GM18907 (cell line): Measurements from ENCODE around the gene CYP4F22.
"Not testable (repeated sequence)": the region's sequence is repeated elsewhere in the genome, so short reads cannot be mapped to it uniquely, and the experiment has no call there.

ENCODE experiments used
- ATAC-seq: cut with Tn5 transposase; IDR thresholded peaks from one replicate; pipeline ENCODE4 v1.9.1; 2021; ENCODE audit warnings: mild to moderate bottlenecking, moderate library complexity; ENCODE audit not compliant: unreplicated experiment

Gene CYP4F22

GRCh38 chr19:15488489-15489226 is 19.7 kb upstream of the CYP4F22 start:
- no peak for ATAC-seq

GRCh38 chr19:15495151-15495550 is 13.2 kb upstream of the CYP4F22 start:
- ATAC-seq = no peak

DNA sequence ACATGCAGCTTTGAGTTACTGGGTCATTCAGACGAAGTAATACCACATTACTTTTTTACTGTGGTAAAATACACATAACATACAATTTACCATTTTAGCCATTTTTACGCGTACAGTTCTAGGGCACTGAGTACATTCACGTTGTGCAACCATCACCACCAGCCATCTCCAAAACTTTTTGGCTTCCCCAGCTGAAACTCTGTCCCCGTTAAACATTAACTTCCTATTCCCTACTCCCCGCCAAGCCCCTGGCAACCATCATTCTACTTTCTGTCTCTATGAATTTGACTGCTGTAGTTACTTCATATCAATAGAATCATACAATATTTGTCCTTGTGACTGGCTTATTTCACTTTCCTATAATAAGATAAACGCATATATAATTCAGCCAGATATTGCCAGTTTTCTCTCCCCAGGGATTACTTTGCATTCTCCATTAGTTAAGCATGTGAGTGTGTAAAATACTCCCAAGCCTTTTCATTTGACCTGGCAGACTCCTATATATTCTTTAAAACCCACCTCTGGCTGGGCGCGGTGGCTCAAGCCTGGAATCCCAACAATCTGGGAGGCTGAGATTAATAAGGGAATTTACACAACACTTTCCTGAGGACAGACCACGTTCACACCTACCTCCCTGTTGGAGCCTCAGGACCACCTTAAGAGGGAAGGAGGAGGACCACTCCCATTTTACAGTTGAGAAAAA is 10.0 kb upstream of the CYP4F22 start:
- ATAC-seq = no peak

DNA sequence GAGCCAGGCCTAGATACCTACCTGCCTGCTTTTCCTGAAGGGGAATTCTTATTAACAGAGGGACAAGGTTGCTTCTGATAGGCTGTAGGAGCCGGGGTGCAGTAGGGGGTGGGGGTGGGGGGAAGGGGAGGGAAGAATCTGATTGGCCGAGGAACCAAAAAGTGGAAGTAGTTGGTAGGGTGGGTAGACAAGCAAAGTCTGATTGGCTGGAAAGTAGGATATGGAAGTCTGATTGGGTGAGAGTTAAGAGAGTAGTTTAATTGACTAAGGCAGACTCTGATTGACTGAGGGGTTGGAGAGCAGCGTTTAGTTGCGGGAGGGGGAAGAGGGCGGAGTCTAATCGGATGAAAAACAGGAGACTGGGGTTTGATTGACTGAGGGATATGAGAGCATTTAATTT is 9.4 kb upstream of the CYP4F22 start:
- no peak for ATAC-seq

DNA sequence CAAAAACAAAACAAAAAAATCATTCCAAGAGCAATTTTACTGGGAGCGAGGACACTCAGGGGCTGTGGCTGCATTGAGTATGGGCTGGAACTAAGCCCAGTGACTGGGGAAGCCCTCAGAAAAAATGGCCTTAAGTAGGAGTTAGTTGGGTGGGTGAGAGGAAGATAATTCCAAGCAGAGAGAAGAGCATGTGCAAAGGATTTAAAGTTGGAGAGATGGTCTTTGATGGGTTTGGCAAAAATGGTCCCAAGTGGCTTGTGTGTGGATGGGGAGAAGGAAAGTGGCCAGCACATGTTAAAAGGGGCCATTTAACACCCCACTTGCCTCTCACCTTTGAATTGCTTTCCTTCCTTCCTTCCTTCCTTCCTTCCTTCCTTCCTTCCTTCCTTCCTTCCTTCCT is 6.7 kb upstream of the CYP4F22 start:
- no peak for ATAC-seq

- no peak for ATAC-seq
Observed at GRCh38 chr19:15502264-15502663, 6.1 kb upstream of the CYP4F22 start.

DNA sequence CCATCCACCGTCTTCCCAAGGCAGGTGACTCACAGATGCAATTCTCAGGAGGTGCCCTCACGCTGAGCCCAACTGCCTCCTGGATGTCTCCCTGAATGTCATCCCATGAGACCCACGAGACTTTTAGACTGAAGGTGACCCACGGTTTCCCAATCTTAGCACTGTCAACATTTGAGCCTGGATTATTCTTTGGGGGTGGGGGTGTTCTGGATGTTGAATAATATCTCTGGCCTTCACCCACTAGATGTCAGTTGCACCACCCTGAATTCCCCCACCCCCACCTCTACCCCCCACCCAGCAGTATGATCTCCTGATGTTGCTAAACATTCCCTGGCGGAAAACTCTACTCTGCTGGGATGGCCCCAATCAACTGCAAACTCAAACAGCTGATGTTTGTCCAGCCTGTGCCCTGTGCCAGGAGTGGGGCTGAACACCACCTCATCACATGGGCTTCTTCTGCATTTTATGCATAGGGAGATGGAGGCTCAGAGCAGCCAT is 2.2 kb upstream of the CYP4F22 start:
- ATAC-seq = no peak

GRCh38 chr19:15507068-15508034 is 974 bp upstream of the CYP4F22 start:
- ATAC-seq = no peak

- ATAC-seq = no peak
Observed at GRCh38 chr19:15511671-15512424, 3.5 kb downstream of the CYP4F22 start.

DNA sequence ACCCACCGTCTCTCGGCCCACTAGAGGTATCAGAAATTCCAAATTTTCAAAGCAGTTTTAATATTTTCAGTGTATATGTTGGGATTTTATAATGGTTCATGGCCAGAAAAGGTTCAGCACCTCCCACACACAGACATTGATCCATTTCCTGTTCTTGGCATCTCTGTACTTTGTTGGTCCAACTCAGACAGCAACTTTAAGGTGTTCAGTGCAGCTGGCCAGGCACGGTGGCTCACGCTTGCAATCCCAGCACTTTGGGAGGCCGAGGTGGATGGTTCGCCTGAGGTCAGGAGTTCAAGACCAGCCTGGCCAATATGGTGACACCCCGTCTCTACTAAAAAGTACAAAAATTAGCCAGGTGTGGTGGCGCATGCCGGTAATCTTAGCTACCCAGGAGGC is 6.9 kb downstream of the CYP4F22 start:
- ATAC-seq = not testable (repeated sequence)

DNA sequence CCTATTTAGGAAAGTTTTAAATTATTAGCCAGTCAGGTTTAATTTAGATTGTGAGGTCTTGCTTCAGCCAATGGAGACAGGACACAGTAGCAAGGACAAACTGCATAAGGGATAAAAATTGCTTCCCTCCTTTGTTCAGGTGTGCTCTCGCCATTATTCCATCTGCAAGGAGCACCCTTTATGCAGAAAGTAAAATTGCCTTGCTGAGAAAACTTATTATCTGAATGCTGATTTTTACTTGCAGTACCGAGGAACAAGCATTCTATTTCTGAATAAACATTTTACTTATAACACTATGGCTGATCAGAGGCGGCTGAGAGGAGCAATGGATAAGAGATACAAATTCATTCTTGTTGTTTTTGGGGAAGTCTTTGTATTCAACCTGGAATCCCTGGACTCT is 8.0 kb downstream of the CYP4F22 start:
- no peak for ATAC-seq

DNA sequence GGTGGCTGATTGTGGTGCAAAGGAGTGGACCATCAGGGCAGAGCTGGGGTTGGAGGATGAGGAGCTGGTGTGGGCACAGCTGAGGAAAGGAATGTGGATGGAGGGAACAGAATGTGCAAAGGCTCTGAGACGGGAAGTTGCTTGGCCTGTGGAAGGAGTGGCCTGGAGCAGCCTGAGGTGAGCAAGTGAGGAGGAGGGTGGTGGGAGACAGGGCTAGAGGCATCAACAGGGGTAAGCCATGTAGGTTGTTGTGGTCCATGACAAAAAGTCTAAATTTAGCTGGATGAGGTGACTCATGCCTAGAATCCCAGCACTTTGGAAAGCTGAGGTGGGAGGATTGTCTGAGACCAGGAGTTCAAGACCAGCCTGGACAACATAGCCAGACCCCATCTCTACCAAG is 9.5 kb downstream of the CYP4F22 start:
- ATAC-seq = no peak

DNA sequence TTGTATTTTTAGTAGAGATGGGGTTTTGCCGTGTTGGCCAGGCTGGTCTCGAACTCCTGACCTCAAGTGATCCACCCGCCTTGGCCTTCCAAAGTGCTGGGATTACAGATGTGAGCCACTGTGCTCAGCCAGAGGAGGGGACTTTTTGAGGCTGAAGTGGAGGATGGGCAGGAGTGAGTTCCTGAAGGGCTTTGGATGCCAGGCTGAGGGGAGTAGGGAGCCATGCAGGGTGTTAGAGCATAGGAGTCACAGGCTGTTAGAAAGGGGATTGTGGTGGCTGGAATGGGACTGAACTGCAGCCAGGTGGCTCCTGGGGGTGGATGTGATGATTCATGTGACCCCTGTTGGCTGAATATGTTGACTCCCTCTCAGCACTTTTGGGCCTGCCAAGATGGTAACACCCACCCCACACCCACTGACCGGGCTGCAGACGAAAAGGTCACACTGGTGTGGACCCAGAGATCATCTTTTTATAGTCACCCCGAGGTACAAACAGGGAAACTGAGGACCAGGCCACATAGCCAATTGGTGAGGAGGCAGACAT is 11.2 kb downstream of the CYP4F22 start:
- ATAC-seq = no peak

- no peak for ATAC-seq
Observed at GRCh38 chr19:15524781-15525180, 16.5 kb downstream of the CYP4F22 start.

- ATAC-seq = no peak
Observed at GRCh38 chr19:15525291-15525690, 17.0 kb downstream of the CYP4F22 start.

GRCh38 chr19:15526408-15526807 is 18.1 kb downstream of the CYP4F22 start:
- ATAC-seq = no peak

DNA sequence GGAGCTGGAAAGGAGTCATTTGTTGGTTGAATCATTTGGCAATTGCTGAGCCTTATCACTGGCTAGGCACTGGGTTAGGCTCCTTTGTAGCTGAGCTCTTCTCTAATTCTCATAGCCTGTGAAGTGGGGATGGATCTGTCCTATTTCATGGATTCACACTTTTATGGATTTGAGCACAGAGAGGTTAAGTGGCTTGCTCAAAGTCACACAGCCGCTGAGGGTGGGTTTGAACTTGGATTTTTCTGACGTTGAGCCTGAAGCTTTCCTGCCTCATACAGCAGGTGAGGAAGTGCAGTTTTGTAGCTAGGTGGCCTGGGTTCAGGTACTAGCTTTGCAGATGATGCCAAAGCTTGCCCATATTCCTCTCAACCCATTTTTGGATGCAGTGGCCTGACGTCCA is 19.4 kb downstream of the CYP4F22 start:
- no peak for ATAC-seq

DNA sequence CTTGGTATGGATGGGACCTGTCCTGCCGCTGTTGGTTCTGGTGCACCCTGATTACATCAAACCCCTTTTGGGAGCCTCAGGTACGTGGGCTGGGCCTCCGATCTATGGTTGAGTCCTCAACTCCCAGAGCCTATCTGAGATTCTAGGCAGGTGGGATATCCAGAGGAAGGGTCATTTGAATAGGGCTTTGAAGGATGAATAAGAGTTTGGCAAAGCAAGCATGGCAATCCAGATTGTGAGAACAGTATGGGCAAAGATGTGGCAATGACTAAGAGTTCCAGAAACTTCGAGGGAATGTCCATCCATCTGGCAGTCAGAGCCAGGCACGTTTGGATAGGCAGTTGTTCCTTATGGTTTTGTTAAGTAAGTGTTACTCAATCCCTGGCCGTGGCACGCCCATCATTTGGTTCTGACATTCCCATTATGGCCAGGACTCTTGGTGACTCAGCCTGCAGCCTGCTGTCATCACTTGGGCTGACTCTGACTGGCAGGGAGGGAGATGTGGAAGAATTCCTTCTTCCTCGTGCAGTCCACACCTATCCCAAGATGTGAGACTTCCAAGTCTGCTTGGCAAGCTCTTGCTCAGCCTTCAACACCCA is 21.5 kb downstream of the CYP4F22 start:
- no peak for ATAC-seq

GRCh38 chr19:15532779-15533521 is 24.6 kb downstream of the CYP4F22 start:
- no peak for ATAC-seq
